Measurements from ENCODE around the gene NAXE. TPM values are rescaled to one million over a fixed set of nuclear protein-coding genes. Genes with fewer than 3 reads are reported as not detected.

NAXE gene
- total and polyA plus RNA-seq, 8 donors, result 49.2 to 81.6 (median 55.6) TPM

GRCh38 chr1:156632355-156632754 lies 40.8 kb downstream of the NAXE start:
- Histone ChIP-seq H3K27me3 (peaks cover 15 to 95% of the 10 kb centered on the region in 2 donors), H3K9me3 (no peaks in the 10 kb centered on the region), H3K4me3 (no peak overlapping the region), H3K4me1 (no peaks in the 10 kb centered on the region), H3K27ac (no peak overlapping the region), H3K36me3 (no peaks in the 10 kb centered on the region)
- TF ChIP-seq, protein P1, sequence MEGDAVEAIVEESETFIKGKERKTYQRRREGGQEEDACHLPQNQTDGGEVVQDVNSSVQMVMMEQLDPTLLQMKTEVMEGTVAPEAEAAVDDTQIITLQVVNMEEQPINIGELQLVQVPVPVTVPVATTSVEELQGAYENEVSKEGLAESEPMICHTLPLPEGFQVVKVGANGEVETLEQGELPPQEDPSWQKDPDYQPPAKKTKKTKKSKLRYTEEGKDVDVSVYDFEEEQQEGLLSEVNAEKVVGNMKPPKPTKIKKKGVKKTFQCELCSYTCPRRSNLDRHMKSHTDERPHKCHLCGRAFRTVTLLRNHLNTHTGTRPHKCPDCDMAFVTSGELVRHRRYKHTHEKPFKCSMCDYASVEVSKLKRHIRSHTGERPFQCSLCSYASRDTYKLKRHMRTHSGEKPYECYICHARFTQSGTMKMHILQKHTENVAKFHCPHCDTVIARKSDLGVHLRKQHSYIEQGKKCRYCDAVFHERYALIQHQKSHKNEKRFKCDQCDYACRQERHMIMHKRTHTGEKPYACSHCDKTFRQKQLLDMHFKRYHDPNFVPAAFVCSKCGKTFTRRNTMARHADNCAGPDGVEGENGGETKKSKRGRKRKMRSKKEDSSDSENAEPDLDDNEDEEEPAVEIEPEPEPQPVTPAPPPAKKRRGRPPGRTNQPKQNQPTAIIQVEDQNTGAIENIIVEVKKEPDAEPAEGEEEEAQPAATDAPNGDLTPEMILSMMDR (IDR thresholded peaks at IDR 0.05), result no peak
- intact Hi-C loops (cut with DNase I), result no loop called here
- DNase-seq (no peak), ATAC-seq (no peak)

DNA sequence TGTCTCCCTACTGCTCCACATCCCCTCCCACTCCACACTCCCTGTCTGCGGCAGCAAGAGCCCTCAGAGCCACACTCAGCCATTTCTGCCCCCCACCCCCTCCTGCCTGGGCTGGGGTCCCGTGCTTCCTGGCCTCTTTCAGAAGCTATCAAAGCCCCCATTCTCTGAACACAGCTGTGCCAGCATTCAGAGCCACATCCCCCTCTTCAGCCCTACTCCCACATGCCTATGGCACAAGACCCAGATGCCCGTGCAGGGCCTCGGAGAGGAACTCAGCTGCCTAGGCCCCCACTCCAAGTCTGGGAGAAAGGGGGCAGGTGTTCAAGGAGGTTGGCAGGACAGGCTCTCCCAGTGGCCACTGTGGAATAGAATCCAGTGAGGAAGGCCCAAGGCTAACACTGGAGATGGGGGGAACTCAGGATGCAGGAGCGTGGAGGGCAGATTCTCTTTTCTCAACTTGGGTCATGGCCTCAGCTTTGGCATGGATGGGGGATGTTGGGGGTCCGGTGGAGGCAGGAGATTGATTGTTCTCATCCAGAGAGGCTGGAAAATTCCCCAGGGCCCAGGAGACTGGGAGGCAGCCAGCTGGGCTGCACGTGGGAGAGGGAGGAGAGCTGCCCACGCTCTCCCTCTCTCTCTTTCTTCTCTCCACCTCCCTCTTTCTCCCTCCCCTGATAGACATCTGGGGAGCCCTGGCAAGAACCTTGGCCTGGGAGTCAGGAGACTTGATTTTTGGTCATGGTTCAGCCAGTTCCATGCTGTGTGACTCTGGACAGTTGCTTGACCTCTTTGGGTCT lies 46.8 kb downstream of the NAXE start:
- H3K27ac ChIP-seq, result no peak overlapping the region
- DNase-seq (no peak), ATAC-seq (no peak)
- H3K4me1 ChIP-seq, result peaks cover 10 to 11% of the 10 kb centered on the region in 2 donors
- no peak overlapping the region for H3K4me3 ChIP-seq
- TF ChIP-seq, protein P1 (IDR thresholded peaks at IDR 0.05), result no peak
- no peaks in the 10 kb centered on the region for H3K9me3 ChIP-seq
- intact Hi-C loops (cut with DNase I), result no loop called here
- peaks cover 47 to 96% of the 10 kb centered on the region in 2 donors for H3K27me3 ChIP-seq
- no peaks in the 10 kb centered on the region for H3K36me3 ChIP-seq

GRCh38 chr1:156639601-156640101 lies 48.1 kb downstream of the NAXE start:
- H3K27me3 ChIP-seq, result peaks cover 47 to 98% of the 10 kb centered on the region in 2 donors
- TF ChIP-seq, protein P1 (IDR thresholded peaks at IDR 0.05), result no peak
- H3K4me3 ChIP-seq, result no peak overlapping the region
- peaks cover 10 to 11% of the 10 kb centered on the region in 2 donors for H3K4me1 ChIP-seq
- no peaks in the 10 kb centered on the region for H3K9me3 ChIP-seq
- no peaks in the 10 kb centered on the region for H3K36me3 ChIP-seq
- ATAC-seq (no peak), DNase-seq (no peak)
- H3K27ac ChIP-seq, result no peak overlapping the region
- intact Hi-C loops (cut with DNase I), result no loop called here

GRCh38 chr1:156640842-156641706 lies 49.5 kb downstream of the NAXE start:
- no peak for ATAC-seq
- intact Hi-C loops (cut with DNase I), result no loop called here
- Histone ChIP-seq H3K4me3 (no peak overlapping the region), H3K36me3 (no peaks in the 10 kb centered on the region), H3K9me3 (no peaks in the 10 kb centered on the region), H3K27ac (no peak overlapping the region), H3K4me1 (peaks cover 10 to 11% of the 10 kb centered on the region in 2 donors), H3K27me3 (peaks cover 59 to 100% of the 10 kb centered on the region in 2 donors)
- TF ChIP-seq, protein P1 (IDR thresholded peaks at IDR 0.05), result no peak
- DNase-seq, result no peak

Measured in left lung (tissue), 10 donors.